ENCODE results near the gene SLFNL1. TPM values are rescaled to one million over a fixed set of nuclear protein-coding genes. Genes with fewer than 3 reads are reported as not detected.

The SLFNL1 gene
- total RNA-seq, 2 experiments from 2014 or later, result 0.49 to 0.82 TPM

DNA sequence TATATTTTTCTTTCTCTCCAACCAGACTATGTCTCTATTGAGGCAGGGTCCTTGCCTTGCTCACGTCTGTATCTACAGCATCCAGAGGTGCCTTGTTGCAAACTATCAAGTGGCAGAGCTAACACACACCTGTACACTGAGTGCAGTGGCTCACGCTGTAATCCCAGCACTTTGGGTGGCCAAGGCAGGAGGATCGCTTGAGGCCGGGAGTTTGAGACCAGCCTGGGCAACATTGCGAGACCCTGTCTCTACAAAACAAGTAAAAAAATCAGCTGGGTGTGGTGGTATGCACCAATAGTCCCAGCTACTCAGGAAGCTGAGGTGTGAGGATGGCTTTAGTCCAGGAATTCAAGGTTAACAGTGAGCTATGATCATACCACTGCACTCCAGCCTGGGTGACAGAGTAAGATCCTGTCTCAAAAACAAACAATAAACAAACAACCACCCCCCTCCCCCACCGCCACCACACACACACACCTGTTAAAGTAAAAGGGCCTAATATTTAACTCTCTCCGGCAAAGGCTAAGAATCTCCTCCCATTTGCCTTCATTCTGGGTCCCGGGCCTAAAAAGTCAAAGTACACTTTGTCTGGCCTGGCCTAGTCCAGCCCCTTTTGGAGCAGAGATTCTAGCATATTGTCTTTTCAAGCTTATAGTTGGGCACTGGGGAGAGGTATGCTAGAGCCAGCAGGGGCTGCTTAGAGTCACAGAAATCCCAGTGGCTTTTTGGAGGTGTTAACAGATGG lies 9.5 kb upstream of the SLFNL1 start:
- no peaks in the 10 kb centered on the region for H4K20me1 ChIP-seq (ENCODE audit: insufficient read depth, low read length)
- H3K9me3 ChIP-seq (ENCODE audit: low read length), result no peaks in the 10 kb centered on the region
- no TSS peak for BruUV-seq (replicated peaks)
- H3K27ac ChIP-seq (ENCODE audit: low read depth, low read length, poor library complexity, severe bottlenecking), result no peak overlapping the region
- CTCF ChIA-PET (ENCODE audit: unreplicated experiment), result no interaction called here
- no peak overlapping the region for H3K4me3 ChIP-seq (ENCODE audit: low read depth, low read length, poor library complexity, severe bottlenecking)
- no peaks in the 10 kb centered on the region for H3K79me2 ChIP-seq (ENCODE audit: insufficient read depth, low read depth, low read length)
- no peak for DNase-seq (ENCODE audit: low spot score)
- H3K4me1 ChIP-seq (ENCODE audit: insufficient read depth, low read length, poor library complexity, severe bottlenecking), result peaks cover 4% of the 10 kb centered on the region
- H3K4me2 ChIP-seq (ENCODE audit: low read length), result no peak overlapping the region
- intact Hi-C loops (cut with micrococcal nuclease; ENCODE audit: unreplicated experiment), result no loop called here
- POLR2A ChIA-PET, result interaction anchor here (0.7 to 1.6 kb wide), 2 partner anchors 8 to 16 kb away, joined by 4 to 5 read pairs; no protein-coding TSS in a partner anchor
- H2AFZ ChIP-seq (ENCODE audit: low read length), result no peak overlapping the region
- H3K9me2 ChIP-seq (ENCODE audit: insufficient read depth, low read length), result no peaks in the 10 kb centered on the region
- H3K36me3 ChIP-seq (ENCODE audit: insufficient read depth, low read length), result peaks cover 79% of the 10 kb centered on the region
- no peak for TF ChIP-seq EZH2phosphoT487 (IDR thresholded peaks at IDR 0.05; ENCODE audit: borderline replicate concordance, low read depth, low read length)
- TF ChIP-seq CTCF (conservative IDR thresholded peaks at IDR 0.05; ENCODE audit: low read length), result no peak

DNA sequence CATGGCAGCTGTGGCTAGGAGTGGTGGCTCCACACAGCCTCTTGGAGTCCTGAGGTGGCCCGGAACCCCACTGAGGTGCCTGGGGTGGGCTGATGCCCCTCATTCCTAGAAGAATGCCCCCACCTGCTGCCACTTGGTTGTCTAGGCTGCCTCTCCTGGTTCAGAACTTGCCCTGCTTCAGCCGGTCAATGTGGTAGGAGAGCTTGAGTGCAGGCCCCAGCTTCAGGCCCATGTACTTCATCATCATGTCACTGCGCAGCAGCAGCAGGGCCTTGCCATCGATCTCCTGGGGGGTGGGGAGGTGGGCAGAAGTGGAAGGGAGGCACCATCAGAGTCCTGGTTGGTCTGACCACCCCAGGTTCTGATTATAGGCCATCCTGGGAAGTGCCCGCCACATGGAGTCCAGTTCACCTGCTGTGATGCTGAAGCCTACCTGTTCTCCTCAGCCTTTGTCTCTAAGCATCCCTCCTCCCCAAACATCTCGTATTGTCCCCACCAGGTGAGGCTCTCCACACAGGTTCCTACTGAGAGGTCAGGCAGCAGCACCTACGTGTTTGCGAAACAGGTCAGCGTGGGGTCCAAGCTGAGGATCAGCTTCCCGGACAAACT lies 6.6 kb upstream of the SLFNL1 start:
- no TSS peak for BruUV-seq (replicated peaks)
- no peak overlapping the region for H3K27ac ChIP-seq (ENCODE audit: low read depth, low read length, poor library complexity, severe bottlenecking)
- H3K9me3 ChIP-seq (ENCODE audit: low read length), result no peaks in the 10 kb centered on the region
- no peak for TF ChIP-seq EZH2phosphoT487 (IDR thresholded peaks at IDR 0.05; ENCODE audit: borderline replicate concordance, low read depth, low read length)
- TF ChIP-seq CTCF (conservative IDR thresholded peaks at IDR 0.05; ENCODE audit: low read length), result no peak
- DNase-seq (ENCODE audit: low spot score), result no peak
- ChIA-PET POLR2A (no interaction called here), CTCF (ENCODE audit: unreplicated experiment) (no interaction called here)
- no peaks in the 10 kb centered on the region for H3K79me2 ChIP-seq (ENCODE audit: insufficient read depth, low read depth, low read length)
- H3K4me1 ChIP-seq (ENCODE audit: insufficient read depth, low read length, poor library complexity, severe bottlenecking), result peaks cover 8% of the 10 kb centered on the region
- H2AFZ ChIP-seq (ENCODE audit: low read length), result no peak overlapping the region
- H3K36me3 ChIP-seq (ENCODE audit: insufficient read depth, low read length), result peaks cover 53% of the 10 kb centered on the region
- H3K4me3 ChIP-seq (ENCODE audit: low read depth, low read length, poor library complexity, severe bottlenecking), result no peak overlapping the region
- no peaks in the 10 kb centered on the region for H4K20me1 ChIP-seq (ENCODE audit: insufficient read depth, low read length)
- no peaks in the 10 kb centered on the region for H3K9me2 ChIP-seq (ENCODE audit: insufficient read depth, low read length)
- no peak overlapping the region for H3K4me2 ChIP-seq (ENCODE audit: low read length)
- intact Hi-C loops (cut with micrococcal nuclease; ENCODE audit: unreplicated experiment), result loop anchor here (10.0 kb wide), 1 partner anchor 217 kb away; the partner anchor contains the start of gene SCMH1

Measured in OCI-LY7 (cell line).